Choroid plexus epithelial cell (primary cell): Measurements from ENCODE around the gene LILRB3.
"Not testable (repeated sequence)": the region's sequence is repeated elsewhere in the genome, so short reads cannot be mapped to it uniquely, and the experiment has no call there.

ENCODE experiments used
- DNase-seq: peaks from one replicate; pipeline ENCODE4 v3.0.0-alpha.2; 2010; ENCODE audit warnings: low read depth
- H3K4me3 ChIP-seq: 2 replicates; pipeline ENCODE4 v1.5.1; 2011; ENCODE audit warnings: low read depth, mild to moderate bottlenecking, control low read depth, low read length, moderate library complexity
- CTCF ChIP-seq: conservative IDR thresholded peaks from 2 replicates; pipeline ENCODE4 v1.5.1; 2011; ENCODE audit warnings: low read depth, mild to moderate bottlenecking, control low read depth, inconsistent platforms, low read length, moderate library complexity

The LILRB3 gene

GRCh38 chr19:54233941-54234340, 11.1 kb upstream of the LILRB3 start:
- H3K4me3 ChIP-seq, result no peak overlapping the region
- DNase-seq, result no peak
- TF ChIP-seq CTCF, result no peak

GRCh38 chr19:54231077-54231931, 8.5 kb upstream of the LILRB3 start:
- TF ChIP-seq CTCF, result peak; percentile 94
- peak; percentile 85 for DNase-seq
- no peak overlapping the region for H3K4me3 ChIP-seq

- TF ChIP-seq CTCF, result no peak
- no peak overlapping the region for H3K4me3 ChIP-seq
- DNase-seq, result no peak
Measured at GRCh38 chr19:54230031-54230430, 7.2 kb upstream of the LILRB3 start.

GRCh38 chr19:54229146-54229545, 6.3 kb upstream of the LILRB3 start:
- no peak for TF ChIP-seq CTCF
- DNase-seq, result no peak
- H3K4me3 ChIP-seq, result no peak overlapping the region

- not testable (repeated sequence) for DNase-seq, H3K4me3 ChIP-seq
Measured at GRCh38 chr19:54224619-54225018, 1.8 kb upstream of the LILRB3 start.

GRCh38 chr19:54223937-54224281, 1.1 kb upstream of the LILRB3 start:
- not testable (repeated sequence) for DNase-seq, H3K4me3 ChIP-seq

- DNase-seq, H3K4me3 ChIP-seq: not testable (repeated sequence)
Measured at GRCh38 chr19:54223277-54223936, 600 bp upstream of the LILRB3 start.

- DNase-seq, H3K4me3 ChIP-seq: not testable (repeated sequence)
Measured at GRCh38 chr19:54221947-54222346, 860 bp downstream of the LILRB3 start.

GRCh38 chr19:54219702-54220101, 3.1 kb downstream of the LILRB3 start:
- H3K4me3 ChIP-seq, DNase-seq: not testable (repeated sequence)
